HepG2 (cell line): ENCODE results near the gene BAG3. TPM values are rescaled to one million over a fixed set of nuclear protein-coding genes. Genes with fewer than 3 reads are reported as not detected.

Experiments used
- ATRX ChIP-seq: sonication (generic); formaldehyde crosslinking; IDR thresholded peaks from 2 replicates; pipeline ENCODE4 v1.4.0; 2020; ENCODE audit warnings: missing genetic modification reagents, borderline replicate concordance
- DMAP1 ChIP-seq: IDR thresholded peaks from 2 replicates; pipeline ENCODE4 v1.6.1; 2016
- HHEX ChIP-seq: IDR thresholded peaks from 2 replicates; pipeline ENCODE4 v1.6.1; 2016; ENCODE audit warnings: control low read depth
- MED8 ChIP-seq: sonication (generic); formaldehyde crosslinking; IDR thresholded peaks from 2 replicates; pipeline ENCODE4 v1.8.1; 2023; ENCODE audit warnings: mild to moderate bottlenecking, missing genetic modification reagents; ENCODE audit not compliant: insufficient replicate concordance
- MEIS1 ChIP-seq: sonication (generic); formaldehyde crosslinking; IDR thresholded peaks from 2 replicates; pipeline ENCODE4 v1.9.0; 2021; ENCODE audit warnings: mild to moderate bottlenecking, missing genetic modification reagents, moderate library complexity, borderline replicate concordance
- NRL ChIP-seq: sonication (generic); formaldehyde crosslinking; IDR thresholded peaks from 2 replicates; pipeline ENCODE4 v1.5.0; 2020; ENCODE audit warnings: missing genetic modification reagents, mild to moderate bottlenecking, moderate library complexity, borderline replicate concordance
- PCBP1 ChIP-seq: fragments of 200-400 bp; formaldehyde crosslinking; IDR thresholded peaks from 2 replicates; pipeline ENCODE4 v1.6.1; 2017; ENCODE audit warnings: mild to moderate bottlenecking, low read depth, low read length, borderline replicate concordance
- PITX1 ChIP-seq: sonication (generic); formaldehyde crosslinking; IDR thresholded peaks from 2 replicates; pipeline ENCODE4 v1.5.1; 2020; ENCODE audit warnings: mild to moderate bottlenecking, missing genetic modification reagents
- RAD21 ChIP-seq: fragments of 450-650 bp; formaldehyde crosslinking; IDR thresholded peaks from 2 replicates; pipeline ENCODE4 v1.5.0; 2020; ENCODE audit warnings: mild to moderate bottlenecking
- RFXANK ChIP-seq: IDR thresholded peaks from 2 replicates; pipeline ENCODE4 v1.6.1; 2016
- SOX6 ChIP-seq, 2 experiments: fragments of 450-650 bp in 1 of 2; sonication (generic) in 1 of 2; formaldehyde crosslinking in 1 of 2; IDR thresholded peaks; 2 replicates each; pipeline versions ENCODE4 v1.4.0 to v1.6.1; 2017 to 2020; ENCODE audit warnings: antibody characterized with exemption in 1 of 2, mild to moderate bottlenecking in 1 of 2, missing genetic modification reagents in 1 of 2
- THAP11 ChIP-seq: IDR thresholded peaks from 2 replicates; pipeline ENCODE4 v1.6.1; 2016; ENCODE audit warnings: missing biosample characterization, missing genetic modification reagents
- ZFX ChIP-seq: sonication (generic); formaldehyde crosslinking; IDR thresholded peaks from 2 replicates; pipeline ENCODE4 v1.4.0; 2020; ENCODE audit warnings: mild to moderate bottlenecking, low read depth, missing genetic modification reagents, moderate library complexity
- ZNF121 ChIP-seq: sonication (generic); formaldehyde crosslinking; IDR thresholded peaks from 2 replicates; pipeline ENCODE4 v1.5.0; 2020; ENCODE audit warnings: mild to moderate bottlenecking, missing genetic modification reagents
- ZNF207 ChIP-seq: fragments of 450-650 bp; IDR thresholded peaks from 2 replicates; pipeline ENCODE4 v1.6.1; 2016; ENCODE audit warnings: antibody characterized with exemption, borderline replicate concordance
- ZNF263 ChIP-seq: sonication (generic); formaldehyde crosslinking; IDR thresholded peaks from 2 replicates; pipeline ENCODE4 v1.4.0; 2020; ENCODE audit warnings: missing genetic modification reagents
- ZNF496 ChIP-seq: sonication (generic); formaldehyde crosslinking; IDR thresholded peaks from 2 replicates; pipeline ENCODE4 v1.8.1; 2023; ENCODE audit warnings: mild to moderate bottlenecking, moderate library complexity, missing genetic modification reagents; ENCODE audit not compliant: insufficient replicate concordance
- ZNF547 ChIP-seq: sonication (generic); formaldehyde crosslinking; IDR thresholded peaks from 2 replicates; pipeline ENCODE4 v1.5.1; 2020; ENCODE audit warnings: mild to moderate bottlenecking, missing genetic modification reagents
- ZNF556 ChIP-seq: sonication (generic); formaldehyde crosslinking; IDR thresholded peaks from 2 replicates; pipeline ENCODE4 v1.4.0; 2020; ENCODE audit warnings: mild to moderate bottlenecking, missing genetic modification reagents, borderline replicate concordance
- ZNF570 ChIP-seq: sonication (generic); formaldehyde crosslinking; IDR thresholded peaks from 2 replicates; pipeline ENCODE4 v1.4.0; 2020; ENCODE audit warnings: mild to moderate bottlenecking, missing genetic modification reagents, borderline replicate concordance
- ZNF670 ChIP-seq: sonication (generic); formaldehyde crosslinking; IDR thresholded peaks from 2 replicates; pipeline ENCODE4 v1.8.0; 2022; ENCODE audit warnings: mild to moderate bottlenecking, missing genetic modification reagents, borderline replicate concordance
- ZNF737 ChIP-seq: sonication (generic); formaldehyde crosslinking; IDR thresholded peaks from 2 replicates; pipeline ENCODE4 v1.5.0; 2020; ENCODE audit warnings: missing genetic modification reagents, mild to moderate bottlenecking, borderline replicate concordance
- ZNF749 ChIP-seq: sonication (generic); formaldehyde crosslinking; IDR thresholded peaks from 2 replicates; pipeline ENCODE4 v1.8.0; 2022; ENCODE audit warnings: mild to moderate bottlenecking, missing genetic modification reagents, moderate library complexity, borderline replicate concordance
- ZNF792 ChIP-seq: IDR thresholded peaks from 2 replicates; pipeline ENCODE4 v1.6.1; 2016
- polyA plus RNA-seq, 8 experiments: library from polyadenylated mRNA; depleted of rRNA in 3 of 8; stranded (reverse) in 7 of 8; unstranded in 1 of 8; fragments of >200 nt; fragmentation: Illumina TruSeq in 4 of 8; extraction: Trizol in 4 of 8; gene quantifications; 2 replicates each; pipeline versions ENCODE4 v1.2.1 to v1.2.3, GENCODE V29; 2011 to 2016; ENCODE audit warnings: low read depth in 4 of 8, missing spikeins in 1 of 8, mixed read lengths in 1 of 8; ENCODE audit not compliant: insufficient read depth in 1 of 8
- total RNA-seq, 5 experiments: library from RNA; depleted of rRNA; stranded (reverse); fragments of >200 nt; fragmentation: Illumina TruSeq; extraction: Trizol; gene quantifications; 2 replicates each; pipeline ENCODE4 v1.2.3, GENCODE V29; 2016; ENCODE audit warnings: low read depth in 1 of 5
- TF ChIP-seq, protein P1 (sequence below): sonication (generic); formaldehyde crosslinking; IDR thresholded peaks from 2 replicates; pipeline ENCODE4 v1.4.0; 2020; ENCODE audit warnings: missing genetic modification reagents
- TF ChIP-seq, protein P2 (sequence below): IDR thresholded peaks from 2 replicates; pipeline ENCODE4 v1.6.1; 2018; ENCODE audit warnings: missing genetic modification reagents, mild to moderate bottlenecking, missing compliant biosample characterization
- TF ChIP-seq, protein P3 (sequence below): sonication (generic); formaldehyde crosslinking; conservative IDR thresholded peaks from 2 replicates; pipeline ENCODE4 v1.8.0; 2022; ENCODE audit warnings: mild to moderate bottlenecking, moderate library complexity, missing genetic modification reagents

The BAG3 gene
- total and polyA plus RNA-seq, 2 of the 13 experiments (the other 11 are each of a cell fraction or from before 2014, with no cell fraction given), result 2.9 to 6.7 TPM

DNA sequence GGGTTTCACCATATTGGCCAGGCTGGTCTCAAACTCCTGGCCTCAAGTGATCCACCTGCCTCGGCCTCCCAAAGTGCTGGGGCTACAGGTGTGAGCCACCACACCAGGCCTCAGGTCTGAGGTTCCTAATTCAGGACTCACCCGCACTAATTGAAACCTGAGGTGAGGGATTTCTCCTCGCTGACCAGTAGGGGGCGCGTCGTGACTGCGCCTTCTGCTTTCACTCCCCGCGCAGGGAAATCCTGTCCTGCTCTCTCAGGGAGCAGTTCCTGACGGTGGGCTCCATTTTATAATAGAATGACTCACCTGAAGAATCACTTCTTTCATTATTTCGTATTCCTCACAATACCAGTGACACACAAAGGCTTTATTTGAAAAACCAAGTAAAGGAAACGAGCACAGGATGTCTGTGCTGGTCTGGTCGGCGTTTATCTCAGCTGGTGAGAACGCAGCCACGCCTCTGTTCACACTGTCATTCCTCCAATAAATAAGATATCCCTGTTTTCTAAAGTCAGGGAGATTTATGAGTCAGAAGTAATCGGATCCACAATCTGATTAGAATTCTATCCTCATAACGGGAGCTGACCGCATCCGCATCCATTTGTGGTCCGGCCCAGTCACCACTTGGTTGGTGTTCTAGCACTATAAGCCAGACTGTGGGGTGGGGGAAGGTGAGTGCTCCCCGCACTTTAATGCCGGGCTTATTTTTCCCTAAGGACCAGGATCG is 35.4 kb downstream of the BAG3 start (continued):
- TF ChIP-seq, protein P1, sequence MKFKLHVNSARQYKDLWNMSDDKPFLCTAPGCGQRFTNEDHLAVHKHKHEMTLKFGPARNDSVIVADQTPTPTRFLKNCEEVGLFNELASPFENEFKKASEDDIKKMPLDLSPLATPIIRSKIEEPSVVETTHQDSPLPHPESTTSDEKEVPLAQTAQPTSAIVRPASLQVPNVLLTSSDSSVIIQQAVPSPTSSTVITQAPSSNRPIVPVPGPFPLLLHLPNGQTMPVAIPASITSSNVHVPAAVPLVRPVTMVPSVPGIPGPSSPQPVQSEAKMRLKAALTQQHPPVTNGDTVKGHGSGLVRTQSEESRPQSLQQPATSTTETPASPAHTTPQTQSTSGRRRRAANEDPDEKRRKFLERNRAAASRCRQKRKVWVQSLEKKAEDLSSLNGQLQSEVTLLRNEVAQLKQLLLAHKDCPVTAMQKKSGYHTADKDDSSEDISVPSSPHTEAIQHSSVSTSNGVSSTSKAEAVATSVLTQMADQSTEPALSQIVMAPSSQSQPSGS, result 0 out of 2 replicates have a peak, but pooled peaks have one; percentile 12
- TF ChIP-seq RAD21, result peak; percentile 89
- peak; percentile 19; the same call in 1 of the 2 replicates for TF ChIP-seq MEIS1
- no peak for TF ChIP-seq ZNF737 (CRISPR knock-in tag)
- TF ChIP-seq ZNF121 (CRISPR knock-in tag), result peak; percentile 69; the same call in 1 of the 2 replicates
- no peak for TF ChIP-seq ZNF496 (CRISPR knock-in tag)
- 0 out of 2 replicates have a peak, but pooled peaks have one; percentile 12 for TF ChIP-seq PITX1 (CRISPR knock-in tag)
- no peak for TF ChIP-seq ZNF207
- TF ChIP-seq ZNF670 (CRISPR knock-in tag), result no peak
- TF ChIP-seq ZNF263 (CRISPR knock-in tag), result peak; percentile 91
- TF ChIP-seq, protein P2, sequence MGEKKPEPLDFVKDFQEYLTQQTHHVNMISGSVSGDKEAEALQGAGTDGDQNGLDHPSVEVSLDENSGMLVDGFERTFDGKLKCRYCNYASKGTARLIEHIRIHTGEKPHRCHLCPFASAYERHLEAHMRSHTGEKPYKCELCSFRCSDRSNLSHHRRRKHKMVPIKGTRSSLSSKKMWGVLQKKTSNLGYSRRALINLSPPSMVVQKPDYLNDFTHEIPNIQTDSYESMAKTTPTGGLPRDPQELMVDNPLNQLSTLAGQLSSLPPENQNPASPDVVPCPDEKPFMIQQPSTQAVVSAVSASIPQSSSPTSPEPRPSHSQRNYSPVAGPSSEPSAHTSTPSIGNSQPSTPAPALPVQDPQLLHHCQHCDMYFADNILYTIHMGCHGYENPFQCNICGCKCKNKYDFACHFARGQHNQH, result 0 out of 2 replicates have a peak, but pooled peaks have one; percentile 14
- no peak for TF ChIP-seq ATRX
- TF ChIP-seq SOX6 (IDR thresholded peaks at IDR 0.05), result no peak
- peak; percentile 39; the same call in 1 of the 2 replicates for TF ChIP-seq SOX6 (CRISPR knock-in tag; IDR thresholded peaks at IDR 0.05)
- TF ChIP-seq ZFX (CRISPR knock-in tag), result peak; percentile 23
- no peak for TF ChIP-seq NRL (CRISPR knock-in tag)
- TF ChIP-seq HHEX, result no peak
- 0 out of 2 replicates have a peak, but pooled peaks have one; percentile 16 for TF ChIP-seq ZNF792
- no peak for TF ChIP-seq ZNF570 (CRISPR knock-in tag)
- TF ChIP-seq, protein P3, sequence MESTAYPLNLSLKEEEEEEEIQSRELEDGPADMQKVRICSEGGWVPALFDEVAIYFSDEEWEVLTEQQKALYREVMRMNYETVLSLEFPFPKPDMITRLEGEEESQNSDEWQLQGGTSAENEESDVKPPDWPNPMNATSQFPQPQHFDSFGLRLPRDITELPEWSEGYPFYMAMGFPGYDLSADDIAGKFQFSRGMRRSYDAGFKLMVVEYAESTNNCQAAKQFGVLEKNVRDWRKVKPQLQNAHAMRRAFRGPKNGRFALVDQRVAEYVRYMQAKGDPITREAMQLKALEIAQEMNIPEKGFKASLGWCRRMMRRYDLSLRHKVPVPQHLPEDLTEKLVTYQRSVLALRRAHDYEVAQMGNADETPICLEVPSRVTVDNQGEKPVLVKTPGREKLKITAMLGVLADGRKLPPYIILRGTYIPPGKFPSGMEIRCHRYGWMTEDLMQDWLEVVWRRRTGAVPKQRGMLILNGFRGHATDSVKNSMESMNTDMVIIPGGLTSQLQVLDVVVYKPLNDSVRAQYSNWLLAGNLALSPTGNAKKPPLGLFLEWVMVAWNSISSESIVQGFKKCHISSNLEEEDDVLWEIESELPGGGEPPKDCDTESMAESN (CRISPR knock-in tag), result no peak
- 0 out of 2 replicates have a peak, but pooled peaks have one; percentile 32 for TF ChIP-seq ZNF547
- TF ChIP-seq THAP11 (CRISPR knock-in tag), result peak; percentile 49; the same call in 1 of the 2 replicates
- TF ChIP-seq DMAP1 (CRISPR knock-in tag), result 0 out of 2 replicates have a peak, but pooled peaks have one; percentile 22
- TF ChIP-seq ZNF556 (CRISPR knock-in tag), result peak; percentile 33; the same call in 1 of the 2 replicates
- no peak for TF ChIP-seq ZNF749 (CRISPR knock-in tag)
- no peak for TF ChIP-seq MED8 (CRISPR knock-in tag)
- no peak for TF ChIP-seq PCBP1
- 0 out of 2 replicates have a peak, but pooled peaks have one; percentile 17 for TF ChIP-seq RFXANK (CRISPR knock-in tag)
